GM23338 (cell line): ENCODE data around the gene ZPBP2. TPM values are rescaled to one million over a fixed set of nuclear protein-coding genes. Genes with fewer than 3 reads are reported as not detected.

Experiments used
- ATAC-seq: fragments of 200-7000 bp; cut with Tn5 transposase; 3 replicates; pipeline ENCODE4 v1.9.1; 2020
- DNase-seq: peaks from one replicate; pipeline ENCODE4 v3.0.0-alpha.2; 2015; ENCODE audit warnings: low spot score
- H2AFZ ChIP-seq: fragments of 200-600 bp; sonication (generic); 2 replicates; pipeline ENCODE4 v1.8.0; 2016; ENCODE audit warnings: antibody characterized with exemption, mild to moderate bottlenecking, moderate library complexity
- H3F3A ChIP-seq: fragments of 200-600 bp; sonication (generic); replicated peaks from 2 replicates; pipeline ENCODE4 v1.8.0; 2017; ENCODE audit warnings: antibody characterized with exemption, mixed run types, low read depth
- H3K27ac ChIP-seq: fragments of 200-600 bp; sonication (generic); 2 replicates; pipeline ENCODE4 v1.6.1; 2016; ENCODE audit warnings: low read depth
- H3K27me3 ChIP-seq: fragments of 200-600 bp; sonication (generic); 2 replicates; pipeline ENCODE4 v1.8.0; 2016; ENCODE audit warnings: mild to moderate bottlenecking, mixed run types, moderate library complexity; ENCODE audit not compliant: insufficient read depth
- H3K36me3 ChIP-seq: fragments of 200-600 bp; sonication (generic); 2 replicates; pipeline ENCODE4 v1.8.0; 2016; ENCODE audit warnings: mild to moderate bottlenecking; ENCODE audit not compliant: insufficient read depth
- H3K4me1 ChIP-seq: fragments of 200-600 bp; sonication (generic); 2 replicates; pipeline ENCODE4 v1.8.0; 2016; ENCODE audit warnings: mild to moderate bottlenecking, moderate library complexity; ENCODE audit not compliant: insufficient read depth
- H3K4me2 ChIP-seq: fragments of 200-600 bp; sonication (generic); 2 replicates; pipeline ENCODE4 v1.7.1; 2017; ENCODE audit warnings: mixed run types
- H3K4me3 ChIP-seq: fragments of 200-600 bp; sonication (generic); 2 replicates; pipeline ENCODE4 v1.6.1; 2016; ENCODE audit warnings: mixed run types
- H3K79me2 ChIP-seq: fragments of 200-600 bp; sonication (generic); replicated peaks from 2 replicates; pipeline ENCODE4 v1.8.0; 2017; ENCODE audit warnings: mild to moderate bottlenecking; ENCODE audit not compliant: insufficient read depth
- H3K9me2 ChIP-seq: fragments of 200-600 bp; sonication (generic); 2 replicates; pipeline ENCODE4 v1.8.0; 2017; ENCODE audit not compliant: insufficient read depth
- H4K20me1 ChIP-seq: fragments of 200-600 bp; sonication (generic); replicated peaks from 2 replicates; pipeline ENCODE4 v1.8.0; 2017; ENCODE audit warnings: mild to moderate bottlenecking; ENCODE audit not compliant: insufficient read depth
- H3K27ac Mint-ChIP-seq: 2 replicates; pipeline ENCODE4 v1.8.0; 2020; ENCODE audit warnings: inconsistent platforms, mild to moderate bottlenecking, moderate library complexity, mixed read lengths
- H3K27me3 Mint-ChIP-seq: 3 replicates; pipeline ENCODE4 v1.8.0; 2022; ENCODE audit warnings: low read depth, mild to moderate bottlenecking, moderate library complexity, mixed read lengths, inconsistent platforms; ENCODE audit not compliant: insufficient read depth, poor library complexity
- H3K36me3 Mint-ChIP-seq: 3 replicates; pipeline ENCODE4 v1.8.0; 2021; ENCODE audit warnings: low read depth, mild to moderate bottlenecking, inconsistent platforms, moderate library complexity, mixed read lengths
- H3K4me1 Mint-ChIP-seq: 3 replicates; pipeline ENCODE4 v1.8.0; 2020; ENCODE audit warnings: mild to moderate bottlenecking, inconsistent platforms, mixed read lengths
- H3K4me3 Mint-ChIP-seq: 3 replicates; pipeline ENCODE4 v1.8.0; 2021; ENCODE audit warnings: moderate library complexity, mild to moderate bottlenecking, inconsistent platforms, mixed read lengths
- H3K9me3 Mint-ChIP-seq: 3 replicates; pipeline ENCODE4 v1.8.0; 2020; ENCODE audit warnings: moderate library complexity, mild to moderate bottlenecking, inconsistent platforms, mixed read lengths
- CREB1 ChIP-seq: fragments of 250-450 bp; sonication (Bioruptor Pico); IDR thresholded peaks from 2 replicates; pipeline ENCODE4 v1.5.0; 2020; ENCODE audit warnings: low read depth, mild to moderate bottlenecking, moderate library complexity
- EZH2 ChIP-seq: fragments of 200-600 bp; sonication (generic); IDR thresholded peaks from one replicate; pipeline ENCODE4 v1.8.0; 2017; ENCODE audit warnings: antibody characterized with exemption, mild to moderate bottlenecking, low read depth; ENCODE audit not compliant: unreplicated experiment
- EZH2phosphoT487 ChIP-seq: fragments of 200-600 bp; sonication (generic); IDR thresholded peaks from one replicate; pipeline ENCODE4 v1.8.1; 2018; ENCODE audit warnings: antibody characterized with exemption; ENCODE audit not compliant: unreplicated experiment
- JUNB ChIP-seq: IDR thresholded peaks from one replicate; pipeline ENCODE4 v1.6.1; 2016; ENCODE audit warnings: antibody characterized with exemption; ENCODE audit not compliant: unreplicated experiment
- NANOG ChIP-seq: IDR thresholded peaks from 2 replicates; pipeline ENCODE4 v1.6.1; 2016; ENCODE audit warnings: antibody characterized with exemption, borderline replicate concordance
- POLR2AphosphoS5 ChIP-seq: IDR thresholded peaks from 2 replicates; pipeline ENCODE4 v1.6.1; 2016; ENCODE audit warnings: antibody characterized with exemption, low read depth
- STAT1 ChIP-seq: IDR thresholded peaks from one replicate; pipeline ENCODE4 v1.6.1; 2016; ENCODE audit warnings: antibody characterized with exemption; ENCODE audit not compliant: unreplicated experiment
- ZNF114 ChIP-seq: fragments of 250-450 bp; sonication (Bioruptor Pico); IDR thresholded peaks from 2 replicates; pipeline ENCODE4 v1.5.0; 2020; ENCODE audit warnings: mild to moderate bottlenecking, moderate library complexity
- ZNF331 ChIP-seq: fragments of 250-450 bp; sonication (Bioruptor Pico); IDR thresholded peaks from 2 replicates; pipeline ENCODE4 v1.5.0; 2020; ENCODE audit warnings: low read depth, mild to moderate bottlenecking, moderate library complexity
- polyA plus RNA-seq: library from polyadenylated mRNA; unstranded; fragments of >200 nt; fragmentation: Nextera tagmentation; extraction: Ambion mirVana; gene quantifications from 2 replicates; pipeline ENCODE4 v1.2.1, GENCODE V29; 2016
- total RNA-seq: library from RNA; depleted of rRNA; stranded (reverse); fragments of >200 nt; shearing (Covaris generic); gene quantifications from 2 replicates; pipeline ENCODE4 v1.2.3, GENCODE V29; 2014
- TF ChIP-seq, protein P1 (sequence below): IDR thresholded peaks from one replicate; pipeline ENCODE4 v1.6.1; 2018; ENCODE audit warnings: antibody characterized with exemption; ENCODE audit not compliant: unreplicated experiment
- TF ChIP-seq, protein P2 (sequence below), 2 experiments: fragments of 200-600 bp in 1 of 2; sonication (generic) in 1 of 2; conservative IDR thresholded peaks; 2 replicates each; pipeline versions ENCODE4 v1.5.1 to v1.6.1; 2016 to 2017; ENCODE audit warnings: antibody characterized with exemption in 2 of 2, low read depth in 2 of 2, mild to moderate bottlenecking in 2 of 2, moderate library complexity in 1 of 2
- TF ChIP-seq, protein P3 (sequence below): fragments of 250-450 bp; sonication (Bioruptor Pico); IDR thresholded peaks from 2 replicates; pipeline ENCODE4 v1.5.0; 2020; ENCODE audit warnings: mild to moderate bottlenecking, moderate library complexity

The ZPBP2 gene
- total and polyA plus RNA-seq, 2 experiments from 2014 or later = not detected

GRCh38 chr17:39854909-39855308 lies 13.1 kb upstream of the ZPBP2 start:
- Mint-ChIP-seq H3K4me1 (peaks cover 4% of the 10 kb centered on the region; the same call in 1 of the 3 replicates), H3K36me3 (no peaks in the 10 kb centered on the region), H3K9me3 (no peaks in the 10 kb centered on the region), H3K27ac (no peak overlapping the region), H3K4me3 (no peak overlapping the region), H3K27me3 (peaks cover 2% of the 10 kb centered on the region)
- no peaks in the 10 kb centered on the region for H3K79me2 ChIP-seq
- no peaks in the 10 kb centered on the region for H3K36me3 ChIP-seq
- TF ChIP-seq, protein P1, sequence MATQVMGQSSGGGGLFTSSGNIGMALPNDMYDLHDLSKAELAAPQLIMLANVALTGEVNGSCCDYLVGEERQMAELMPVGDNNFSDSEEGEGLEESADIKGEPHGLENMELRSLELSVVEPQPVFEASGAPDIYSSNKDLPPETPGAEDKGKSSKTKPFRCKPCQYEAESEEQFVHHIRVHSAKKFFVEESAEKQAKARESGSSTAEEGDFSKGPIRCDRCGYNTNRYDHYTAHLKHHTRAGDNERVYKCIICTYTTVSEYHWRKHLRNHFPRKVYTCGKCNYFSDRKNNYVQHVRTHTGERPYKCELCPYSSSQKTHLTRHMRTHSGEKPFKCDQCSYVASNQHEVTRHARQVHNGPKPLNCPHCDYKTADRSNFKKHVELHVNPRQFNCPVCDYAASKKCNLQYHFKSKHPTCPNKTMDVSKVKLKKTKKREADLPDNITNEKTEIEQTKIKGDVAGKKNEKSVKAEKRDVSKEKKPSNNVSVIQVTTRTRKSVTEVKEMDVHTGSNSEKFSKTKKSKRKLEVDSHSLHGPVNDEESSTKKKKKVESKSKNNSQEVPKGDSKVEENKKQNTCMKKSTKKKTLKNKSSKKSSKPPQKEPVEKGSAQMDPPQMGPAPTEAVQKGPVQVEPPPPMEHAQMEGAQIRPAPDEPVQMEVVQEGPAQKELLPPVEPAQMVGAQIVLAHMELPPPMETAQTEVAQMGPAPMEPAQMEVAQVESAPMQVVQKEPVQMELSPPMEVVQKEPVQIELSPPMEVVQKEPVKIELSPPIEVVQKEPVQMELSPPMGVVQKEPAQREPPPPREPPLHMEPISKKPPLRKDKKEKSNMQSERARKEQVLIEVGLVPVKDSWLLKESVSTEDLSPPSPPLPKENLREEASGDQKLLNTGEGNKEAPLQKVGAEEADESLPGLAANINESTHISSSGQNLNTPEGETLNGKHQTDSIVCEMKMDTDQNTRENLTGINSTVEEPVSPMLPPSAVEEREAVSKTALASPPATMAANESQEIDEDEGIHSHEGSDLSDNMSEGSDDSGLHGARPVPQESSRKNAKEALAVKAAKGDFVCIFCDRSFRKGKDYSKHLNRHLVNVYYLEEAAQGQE = no peak
- TF ChIP-seq, protein P2, sequence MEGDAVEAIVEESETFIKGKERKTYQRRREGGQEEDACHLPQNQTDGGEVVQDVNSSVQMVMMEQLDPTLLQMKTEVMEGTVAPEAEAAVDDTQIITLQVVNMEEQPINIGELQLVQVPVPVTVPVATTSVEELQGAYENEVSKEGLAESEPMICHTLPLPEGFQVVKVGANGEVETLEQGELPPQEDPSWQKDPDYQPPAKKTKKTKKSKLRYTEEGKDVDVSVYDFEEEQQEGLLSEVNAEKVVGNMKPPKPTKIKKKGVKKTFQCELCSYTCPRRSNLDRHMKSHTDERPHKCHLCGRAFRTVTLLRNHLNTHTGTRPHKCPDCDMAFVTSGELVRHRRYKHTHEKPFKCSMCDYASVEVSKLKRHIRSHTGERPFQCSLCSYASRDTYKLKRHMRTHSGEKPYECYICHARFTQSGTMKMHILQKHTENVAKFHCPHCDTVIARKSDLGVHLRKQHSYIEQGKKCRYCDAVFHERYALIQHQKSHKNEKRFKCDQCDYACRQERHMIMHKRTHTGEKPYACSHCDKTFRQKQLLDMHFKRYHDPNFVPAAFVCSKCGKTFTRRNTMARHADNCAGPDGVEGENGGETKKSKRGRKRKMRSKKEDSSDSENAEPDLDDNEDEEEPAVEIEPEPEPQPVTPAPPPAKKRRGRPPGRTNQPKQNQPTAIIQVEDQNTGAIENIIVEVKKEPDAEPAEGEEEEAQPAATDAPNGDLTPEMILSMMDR (conservative IDR thresholded peaks at IDR 0.05; ENCODE audit: low read depth in 2 of 2) = no peak
- TF ChIP-seq EZH2phosphoT487 = no peak
- no peak for TF ChIP-seq ZNF114 (CRISPR knock-in tag)
- no peak for TF ChIP-seq CREB1 (CRISPR knock-in tag)
- TF ChIP-seq NANOG = no peak
- no peak for TF ChIP-seq ZNF331 (CRISPR knock-in tag)
- no peak for TF ChIP-seq POLR2AphosphoS5
- TF ChIP-seq STAT1 = no peak
- TF ChIP-seq EZH2 = no peak
- no peak for TF ChIP-seq JUNB
- TF ChIP-seq, protein P3, sequence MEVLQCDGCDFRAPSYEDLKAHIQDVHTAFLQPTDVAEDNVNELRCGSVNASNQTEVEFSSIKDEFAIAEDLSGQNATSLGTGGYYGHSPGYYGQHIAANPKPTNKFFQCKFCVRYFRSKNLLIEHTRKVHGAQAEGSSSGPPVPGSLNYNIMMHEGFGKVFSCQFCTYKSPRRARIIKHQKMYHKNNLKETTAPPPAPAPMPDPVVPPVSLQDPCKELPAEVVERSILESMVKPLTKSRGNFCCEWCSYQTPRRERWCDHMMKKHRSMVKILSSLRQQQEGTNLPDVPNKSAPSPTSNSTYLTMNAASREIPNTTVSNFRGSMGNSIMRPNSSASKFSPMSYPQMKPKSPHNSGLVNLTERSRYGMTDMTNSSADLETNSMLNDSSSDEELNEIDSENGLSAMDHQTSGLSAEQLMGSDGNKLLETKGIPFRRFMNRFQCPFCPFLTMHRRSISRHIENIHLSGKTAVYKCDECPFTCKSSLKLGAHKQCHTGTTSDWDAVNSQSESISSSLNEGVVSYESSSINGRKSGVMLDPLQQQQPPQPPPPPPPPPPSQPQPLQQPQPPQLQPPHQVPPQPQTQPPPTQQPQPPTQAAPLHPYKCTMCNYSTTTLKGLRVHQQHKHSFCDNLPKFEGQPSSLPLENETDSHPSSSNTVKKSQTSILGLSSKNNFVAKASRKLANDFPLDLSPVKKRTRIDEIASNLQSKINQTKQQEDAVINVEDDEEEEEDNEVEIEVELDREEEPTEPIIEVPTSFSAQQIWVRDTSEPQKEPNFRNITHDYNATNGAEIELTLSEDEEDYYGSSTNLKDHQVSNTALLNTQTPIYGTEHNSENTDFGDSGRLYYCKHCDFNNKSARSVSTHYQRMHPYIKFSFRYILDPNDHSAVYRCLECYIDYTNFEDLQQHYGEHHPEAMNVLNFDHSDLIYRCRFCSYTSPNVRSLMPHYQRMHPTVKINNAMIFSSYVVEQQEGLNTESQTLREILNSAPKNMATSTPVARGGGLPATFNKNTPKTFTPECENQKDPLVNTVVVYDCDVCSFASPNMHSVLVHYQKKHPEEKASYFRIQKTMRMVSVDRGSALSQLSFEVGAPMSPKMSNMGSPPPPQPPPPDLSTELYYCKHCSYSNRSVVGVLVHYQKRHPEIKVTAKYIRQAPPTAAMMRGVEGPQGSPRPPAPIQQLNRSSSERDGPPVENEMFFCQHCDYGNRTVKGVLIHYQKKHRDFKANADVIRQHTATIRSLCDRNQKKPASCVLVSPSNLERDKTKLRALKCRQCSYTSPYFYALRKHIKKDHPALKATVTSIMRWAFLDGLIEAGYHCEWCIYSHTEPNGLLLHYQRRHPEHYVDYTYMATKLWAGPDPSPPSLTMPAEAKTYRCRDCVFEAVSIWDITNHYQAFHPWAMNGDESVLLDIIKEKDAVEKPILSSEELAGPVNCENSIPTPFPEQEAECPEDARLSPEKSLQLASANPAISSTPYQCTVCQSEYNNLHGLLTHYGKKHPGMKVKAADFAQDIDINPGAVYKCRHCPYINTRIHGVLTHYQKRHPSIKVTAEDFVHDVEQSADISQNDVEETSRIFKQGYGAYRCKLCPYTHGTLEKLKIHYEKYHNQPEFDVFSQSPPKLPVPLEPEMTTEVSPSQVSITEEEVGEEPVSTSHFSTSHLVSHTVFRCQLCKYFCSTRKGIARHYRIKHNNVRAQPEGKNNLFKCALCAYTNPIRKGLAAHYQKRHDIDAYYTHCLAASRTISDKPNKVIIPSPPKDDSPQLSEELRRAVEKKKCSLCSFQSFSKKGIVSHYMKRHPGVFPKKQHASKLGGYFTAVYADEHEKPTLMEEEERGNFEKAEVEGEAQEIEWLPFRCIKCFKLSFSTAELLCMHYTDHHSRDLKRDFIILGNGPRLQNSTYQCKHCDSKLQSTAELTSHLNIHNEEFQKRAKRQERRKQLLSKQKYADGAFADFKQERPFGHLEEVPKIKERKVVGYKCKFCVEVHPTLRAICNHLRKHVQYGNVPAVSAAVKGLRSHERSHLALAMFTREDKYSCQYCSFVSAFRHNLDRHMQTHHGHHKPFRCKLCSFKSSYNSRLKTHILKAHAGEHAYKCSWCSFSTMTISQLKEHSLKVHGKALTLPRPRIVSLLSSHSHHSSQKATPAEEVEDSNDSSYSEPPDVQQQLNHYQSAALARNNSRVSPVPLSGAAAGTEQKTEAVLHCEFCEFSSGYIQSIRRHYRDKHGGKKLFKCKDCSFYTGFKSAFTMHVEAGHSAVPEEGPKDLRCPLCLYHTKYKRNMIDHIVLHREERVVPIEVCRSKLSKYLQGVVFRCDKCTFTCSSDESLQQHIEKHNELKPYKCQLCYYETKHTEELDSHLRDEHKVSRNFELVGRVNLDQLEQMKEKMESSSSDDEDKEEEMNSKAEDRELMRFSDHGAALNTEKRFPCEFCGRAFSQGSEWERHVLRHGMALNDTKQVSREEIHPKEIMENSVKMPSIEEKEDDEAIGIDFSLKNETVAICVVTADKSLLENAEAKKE = no peak
- DNase-seq (no peak), ATAC-seq (no peak)
- no peak overlapping the region for H3K4me3 ChIP-seq
- H3K27ac ChIP-seq = no peak overlapping the region
- no peaks in the 10 kb centered on the region for H3K4me1 ChIP-seq
- no peak overlapping the region for H3K4me2 ChIP-seq
- H4K20me1 ChIP-seq = no peaks in the 10 kb centered on the region
- H2AFZ ChIP-seq = no peak overlapping the region
- H3K9me2 ChIP-seq = no peaks in the 10 kb centered on the region
- H3K27me3 ChIP-seq = no peaks in the 10 kb centered on the region
- H3F3A ChIP-seq = no peaks in the 10 kb centered on the region
